ENCODE data around the gene ERP29. TPM values are rescaled to one million over a fixed set of nuclear protein-coding genes. Genes with fewer than 3 reads are reported as not detected.

ERP29 gene
- total and polyA plus RNA-seq, 4 donors, result 60.9 to 150 (median 115) TPM

GRCh38 chr12:112046003-112046402, 32.8 kb downstream of the ERP29 start:
- no peak overlapping the region for H3K9ac ChIP-seq (ENCODE audit: insufficient read depth in 1 of 2, low read length in 2 of 2)
- H3K9me3 ChIP-seq (ENCODE audit: control insufficient read depth in 4 of 4, insufficient read depth in 3 of 4, low read length in 3 of 4), result no peaks in the 10 kb centered on the region
- WGBS, 2 donors, result 81 to 91% methylated on average over 4 of the region's 4 CpGs
- H3K36me3 ChIP-seq (ENCODE audit: control insufficient read depth in 4 of 4, insufficient read depth in 4 of 4, low read length in 4 of 4), result peaks cover 26 to 53% (median 29%) of the 10 kb centered on the region in 4 donors
- no peaks in the 10 kb centered on the region for H3K27me3 ChIP-seq (ENCODE audit: control insufficient read depth in 3 of 3, insufficient read depth in 3 of 3, low read length in 2 of 3)
- no peak overlapping the region for H3K4me3 ChIP-seq
- H3K27ac ChIP-seq (ENCODE audit: low read depth in 1 of 2, low read length in 1 of 2), result no peak overlapping the region
- DNase-seq (no peak), ATAC-seq (ENCODE audit: insufficient read depth, low FRiP score) (no peak)
- TF ChIP-seq, protein P1, sequence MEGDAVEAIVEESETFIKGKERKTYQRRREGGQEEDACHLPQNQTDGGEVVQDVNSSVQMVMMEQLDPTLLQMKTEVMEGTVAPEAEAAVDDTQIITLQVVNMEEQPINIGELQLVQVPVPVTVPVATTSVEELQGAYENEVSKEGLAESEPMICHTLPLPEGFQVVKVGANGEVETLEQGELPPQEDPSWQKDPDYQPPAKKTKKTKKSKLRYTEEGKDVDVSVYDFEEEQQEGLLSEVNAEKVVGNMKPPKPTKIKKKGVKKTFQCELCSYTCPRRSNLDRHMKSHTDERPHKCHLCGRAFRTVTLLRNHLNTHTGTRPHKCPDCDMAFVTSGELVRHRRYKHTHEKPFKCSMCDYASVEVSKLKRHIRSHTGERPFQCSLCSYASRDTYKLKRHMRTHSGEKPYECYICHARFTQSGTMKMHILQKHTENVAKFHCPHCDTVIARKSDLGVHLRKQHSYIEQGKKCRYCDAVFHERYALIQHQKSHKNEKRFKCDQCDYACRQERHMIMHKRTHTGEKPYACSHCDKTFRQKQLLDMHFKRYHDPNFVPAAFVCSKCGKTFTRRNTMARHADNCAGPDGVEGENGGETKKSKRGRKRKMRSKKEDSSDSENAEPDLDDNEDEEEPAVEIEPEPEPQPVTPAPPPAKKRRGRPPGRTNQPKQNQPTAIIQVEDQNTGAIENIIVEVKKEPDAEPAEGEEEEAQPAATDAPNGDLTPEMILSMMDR (IDR thresholded peaks at IDR 0.05; ENCODE audit: control extremely low read depth, extremely low read depth), result no peak
- no peaks in the 10 kb centered on the region for H3K4me1 ChIP-seq (ENCODE audit: control insufficient read depth in 5 of 5, insufficient read depth in 5 of 5, low read length in 5 of 5)

DNA sequence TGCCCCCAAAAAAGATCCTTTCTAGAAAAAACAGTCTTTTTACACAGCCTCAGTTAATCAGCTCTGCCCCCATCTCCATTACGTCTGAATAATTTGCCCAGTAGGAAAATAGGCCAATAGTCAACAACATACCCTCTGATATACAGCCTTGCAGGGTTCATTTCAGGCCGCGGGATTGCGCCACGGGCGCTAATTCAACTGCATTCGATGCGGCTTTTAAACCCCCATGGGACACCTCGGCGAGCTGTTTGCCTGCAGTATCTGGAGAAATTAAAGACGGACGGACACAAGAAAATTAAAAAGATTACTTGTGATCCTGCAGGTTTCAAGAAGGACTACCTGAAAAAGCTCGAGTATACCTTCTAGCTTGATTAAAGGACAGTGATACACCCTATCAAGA, 36.1 kb downstream of the ERP29 start:
- ATAC-seq (ENCODE audit: insufficient read depth, low FRiP score), result no peak
- Histone ChIP-seq H3K27me3 (ENCODE audit: control insufficient read depth in 3 of 3, insufficient read depth in 3 of 3, low read length in 2 of 3) (no peaks in the 10 kb centered on the region), H3K27ac (ENCODE audit: low read depth in 1 of 2, low read length in 1 of 2) (no peak overlapping the region), H3K36me3 (ENCODE audit: control insufficient read depth in 4 of 4, insufficient read depth in 4 of 4, low read length in 4 of 4) (peaks cover 33 to 64% (median 37%) of the 10 kb centered on the region in 4 donors), H3K4me3 (no peak overlapping the region), H3K9me3 (ENCODE audit: control insufficient read depth in 4 of 4, insufficient read depth in 3 of 4, low read length in 3 of 4) (no peaks in the 10 kb centered on the region), H3K4me1 (ENCODE audit: control insufficient read depth in 5 of 5, insufficient read depth in 5 of 5, low read length in 5 of 5) (no peaks in the 10 kb centered on the region), H3K9ac (ENCODE audit: insufficient read depth in 1 of 2, low read length in 2 of 2) (no peak overlapping the region)
- no peak for DNase-seq
- WGBS, 2 donors, result 96% methylated on average over 13 of the region's 13 CpGs
- TF ChIP-seq, protein P1 (IDR thresholded peaks at IDR 0.05; ENCODE audit: control extremely low read depth, extremely low read depth), result no peak

- Histone ChIP-seq H3K36me3 (ENCODE audit: control insufficient read depth in 4 of 4, insufficient read depth in 4 of 4, low read length in 4 of 4) (peaks cover 21 to 47% (median 34%) of the 10 kb centered on the region in 4 donors), H3K4me3 (no peak overlapping the region), H3K27ac (ENCODE audit: low read depth in 1 of 2, low read length in 1 of 2) (no peak overlapping the region), H3K27me3 (ENCODE audit: control insufficient read depth in 3 of 3, insufficient read depth in 3 of 3, low read length in 2 of 3) (no peaks in the 10 kb centered on the region), H3K9me3 (ENCODE audit: control insufficient read depth in 4 of 4, insufficient read depth in 3 of 4, low read length in 3 of 4) (no peaks in the 10 kb centered on the region), H3K4me1 (ENCODE audit: control insufficient read depth in 5 of 5, insufficient read depth in 5 of 5, low read length in 5 of 5) (no peaks in the 10 kb centered on the region), H3K9ac (ENCODE audit: insufficient read depth in 1 of 2, low read length in 2 of 2) (no peak overlapping the region)
- TF ChIP-seq, protein P1 (IDR thresholded peaks at IDR 0.05; ENCODE audit: control extremely low read depth, extremely low read depth), result no peak
- WGBS, 2 donors, result 91 to 94% methylated on average over 2 of the region's 2 CpGs
- ATAC-seq (ENCODE audit: insufficient read depth, low FRiP score), result no peak
- DNase-seq, result no peak
These were observed 47.9 kb downstream of the ERP29 start for GRCh38 chr12:112061137-112061536.

GRCh38 chr12:112063273-112063672, 50.0 kb downstream of the ERP29 start:
- 96 to 97% methylated on average over 2 of the region's 2 CpGs for WGBS, 2 donors
- H3K9ac ChIP-seq (ENCODE audit: insufficient read depth in 1 of 2, low read length in 2 of 2), result no peak overlapping the region
- H3K36me3 ChIP-seq (ENCODE audit: control insufficient read depth in 4 of 4, insufficient read depth in 4 of 4, low read length in 4 of 4), result peaks cover 31 to 44% (median 40%) of the 10 kb centered on the region in 4 donors
- H3K9me3 ChIP-seq (ENCODE audit: control insufficient read depth in 4 of 4, insufficient read depth in 3 of 4, low read length in 3 of 4), result no peaks in the 10 kb centered on the region
- no peaks in the 10 kb centered on the region for H3K4me1 ChIP-seq (ENCODE audit: control insufficient read depth in 5 of 5, insufficient read depth in 5 of 5, low read length in 5 of 5)
- TF ChIP-seq, protein P1 (IDR thresholded peaks at IDR 0.05; ENCODE audit: control extremely low read depth, extremely low read depth), result no peak
- H3K4me3 ChIP-seq, result no peak overlapping the region
- DNase-seq (no peak), ATAC-seq (ENCODE audit: insufficient read depth, low FRiP score) (no peak)
- H3K27me3 ChIP-seq (ENCODE audit: control insufficient read depth in 3 of 3, insufficient read depth in 3 of 3, low read length in 2 of 3), result no peaks in the 10 kb centered on the region
- H3K27ac ChIP-seq (ENCODE audit: low read depth in 1 of 2, low read length in 1 of 2), result no peak overlapping the region

Measured in lung (tissue), 12 donors.